HG02678 (cell line): ENCODE measurements around the gene CTNNA3.

Experiments
- ATAC-seq: cut with Tn5 transposase; IDR thresholded peaks from one replicate; pipeline ENCODE4 v1.9.1; 2021; ENCODE audit warnings: mild to moderate bottlenecking, moderate library complexity; ENCODE audit not compliant: unreplicated experiment

Gene CTNNA3

GRCh38 chr10:66283874-66284464 lies 1412.0 kb downstream of the CTNNA3 start:
- no peak for ATAC-seq

GRCh38 chr10:66283064-66283463 lies 1412.9 kb downstream of the CTNNA3 start:
- no peak for ATAC-seq

DNA sequence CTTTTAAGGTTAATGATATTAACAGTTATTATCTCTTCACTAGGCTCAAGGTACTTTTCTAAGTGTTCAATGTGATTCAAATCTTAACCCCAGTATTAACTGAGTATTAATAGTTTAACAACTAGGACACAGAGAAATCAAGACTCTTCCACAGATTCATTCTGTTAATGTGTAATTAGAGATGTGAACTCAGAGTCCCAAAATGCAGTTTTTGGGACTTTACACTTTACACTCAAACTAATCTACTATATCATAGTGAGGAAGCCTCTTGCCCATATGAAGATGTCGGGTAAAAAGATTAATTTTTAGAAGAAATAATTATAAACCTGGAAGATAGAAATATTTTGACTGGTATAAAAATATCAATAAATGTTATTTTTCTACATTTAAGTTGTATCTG lies 1414.7 kb downstream of the CTNNA3 start:
- ATAC-seq, result no peak

DNA sequence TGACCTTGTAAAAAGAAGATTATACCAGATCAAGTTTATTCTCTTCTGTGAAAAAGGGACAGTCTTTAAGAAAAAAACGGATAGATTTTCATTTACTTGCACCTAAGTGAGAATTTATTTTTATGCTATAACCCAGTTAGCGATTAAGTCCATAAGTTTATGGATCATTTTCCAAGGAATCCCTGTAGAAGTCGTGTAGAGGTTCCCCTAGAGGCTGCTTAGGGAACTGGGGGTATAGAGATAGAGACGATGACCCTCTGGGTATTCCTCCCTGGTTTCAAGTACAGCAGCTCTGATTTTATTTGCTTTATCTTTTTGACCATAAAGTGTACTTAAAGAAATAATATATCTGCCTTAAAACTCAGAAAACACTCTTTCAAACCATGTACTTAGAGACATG lies 1418.5 kb downstream of the CTNNA3 start:
- no peak for ATAC-seq

DNA sequence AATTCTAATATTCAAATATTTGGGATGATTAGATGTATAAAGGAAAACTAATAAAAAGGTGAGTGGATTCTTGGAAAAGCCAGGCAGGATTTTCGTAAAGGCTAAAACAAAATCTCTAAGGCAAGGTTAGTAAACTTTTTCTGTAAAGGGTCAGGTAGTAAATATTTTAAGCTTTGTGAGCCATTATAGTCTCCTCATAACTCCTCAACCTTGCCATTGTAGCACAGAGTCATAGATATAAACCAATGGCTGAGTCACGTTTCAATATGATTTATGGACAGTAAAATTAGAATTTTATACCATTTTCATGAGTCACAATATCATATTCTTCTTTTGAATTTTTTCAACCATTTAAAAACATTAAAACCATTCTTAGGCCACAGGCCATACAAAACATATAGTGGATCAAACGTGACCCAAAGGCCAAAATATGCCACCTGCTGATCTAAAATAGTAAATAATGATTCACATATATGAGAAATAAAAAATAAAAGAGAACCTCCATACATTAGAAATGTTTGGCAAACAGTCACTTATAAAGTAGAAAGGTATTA lies 1422.0 kb downstream of the CTNNA3 start:
- ATAC-seq, result no peak

- ATAC-seq, result no peak
Observed at GRCh38 chr10:66265398-66265797, 1430.6 kb downstream of the CTNNA3 start.

GRCh38 chr10:66259836-66260235 lies 1436.2 kb downstream of the CTNNA3 start:
- no peak for ATAC-seq

DNA sequence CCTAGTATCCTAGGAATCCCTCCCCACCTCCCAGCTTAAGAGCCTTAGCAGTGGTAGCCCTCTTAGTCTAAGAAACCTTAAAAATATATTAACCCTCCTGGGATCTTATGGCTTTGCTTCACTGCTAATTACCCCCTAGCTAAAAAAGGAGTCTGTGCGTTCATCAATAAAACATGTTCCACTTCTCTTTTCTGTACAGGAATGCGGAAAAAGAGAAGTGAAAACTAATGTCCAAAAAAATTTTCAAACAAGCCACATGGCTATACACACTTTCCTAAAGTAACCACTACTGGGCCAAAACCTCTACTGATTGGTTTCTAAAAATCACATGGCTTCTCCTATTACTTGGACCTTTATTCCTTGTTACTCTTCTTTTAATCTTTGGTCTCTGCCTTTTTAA lies 1437.3 kb downstream of the CTNNA3 start:
- ATAC-seq, result no peak

DNA sequence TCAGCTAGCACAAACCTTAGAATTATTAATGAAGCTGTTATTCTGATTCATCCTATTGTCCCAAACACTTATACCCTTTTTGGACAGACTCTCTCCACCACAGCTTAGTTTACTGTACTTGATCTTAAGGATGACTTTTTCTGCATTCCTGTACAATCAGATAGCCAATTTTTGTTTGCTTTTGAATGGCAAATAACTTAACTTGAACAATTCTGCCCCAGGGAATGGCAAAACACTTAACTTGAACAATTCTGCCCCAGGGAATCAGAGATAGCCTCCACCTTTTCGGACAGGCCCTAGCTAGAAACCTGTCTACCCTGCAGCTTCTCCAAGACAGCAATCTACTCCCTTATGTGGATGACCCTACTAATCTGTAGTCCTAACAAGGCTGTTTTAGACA lies 1438.2 kb downstream of the CTNNA3 start:
- ATAC-seq, result no peak

- ATAC-seq, result no peak
Observed at GRCh38 chr10:66252986-66253385, 1443.0 kb downstream of the CTNNA3 start.

GRCh38 chr10:66246177-66246576 lies 1449.8 kb downstream of the CTNNA3 start:
- no peak for ATAC-seq

DNA sequence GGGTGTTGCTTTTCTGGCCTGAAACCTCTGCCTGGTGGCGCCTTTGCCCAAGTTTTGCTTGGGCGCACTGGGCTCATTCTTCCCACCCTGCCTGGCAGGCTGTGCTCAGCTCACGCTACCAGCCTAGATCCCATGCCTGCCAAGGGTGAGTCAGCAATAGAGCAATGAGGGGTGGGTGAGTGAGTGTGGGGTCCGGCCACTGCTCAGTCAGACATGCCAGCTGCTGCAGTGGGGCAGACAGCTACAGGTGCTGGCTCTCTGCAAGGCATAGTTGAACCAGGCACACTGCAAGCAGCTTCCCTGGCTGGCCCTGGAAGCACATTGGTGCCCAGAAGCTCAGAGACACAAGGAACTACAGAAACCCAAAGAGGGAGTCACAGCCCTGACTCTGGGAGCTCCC lies 1451.0 kb downstream of the CTNNA3 start:
- ATAC-seq, result no peak

DNA sequence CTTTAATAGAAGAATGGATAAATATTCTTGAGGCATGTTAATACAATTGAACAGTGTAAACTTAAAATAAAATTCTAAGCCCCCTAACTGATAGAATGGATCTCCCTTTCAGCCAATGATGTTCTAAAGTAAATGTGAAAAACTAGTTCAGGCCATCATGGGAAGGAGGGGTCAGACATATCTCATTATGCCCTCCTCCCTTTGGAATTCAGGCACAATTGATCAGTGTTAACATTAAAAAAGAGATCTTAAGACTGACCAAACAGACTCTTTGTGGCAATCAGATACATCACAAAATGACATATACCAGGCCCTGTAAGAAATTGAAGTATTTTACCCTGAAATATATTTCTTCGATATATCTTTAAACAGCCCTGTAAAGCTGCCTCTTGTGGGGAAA lies 1453.1 kb downstream of the CTNNA3 start:
- ATAC-seq, result no peak

GRCh38 chr10:66239062-66239461 lies 1456.9 kb downstream of the CTNNA3 start:
- ATAC-seq, result no peak

- ATAC-seq, result no peak
Observed at GRCh38 chr10:66238343-66238742, 1457.7 kb downstream of the CTNNA3 start.

DNA sequence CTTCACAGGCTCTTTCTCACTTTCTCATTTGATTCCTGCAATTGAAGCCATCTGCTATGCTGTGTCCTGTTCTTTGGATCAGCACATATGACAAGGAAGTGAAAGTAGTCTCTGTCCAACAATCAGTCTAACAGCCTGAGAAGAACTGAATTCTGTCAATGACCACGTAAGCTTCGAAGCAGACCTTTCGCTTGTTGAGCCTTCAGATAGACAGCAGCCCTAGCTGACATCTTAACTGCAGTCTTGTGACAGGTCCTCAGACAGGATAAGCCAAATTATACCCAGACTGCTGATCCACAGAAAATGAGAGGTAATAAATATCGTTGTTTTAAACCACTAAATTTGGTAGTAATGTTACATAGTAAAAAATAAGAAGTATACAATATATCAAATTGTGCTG lies 1461.1 kb downstream of the CTNNA3 start:
- no peak for ATAC-seq

DNA sequence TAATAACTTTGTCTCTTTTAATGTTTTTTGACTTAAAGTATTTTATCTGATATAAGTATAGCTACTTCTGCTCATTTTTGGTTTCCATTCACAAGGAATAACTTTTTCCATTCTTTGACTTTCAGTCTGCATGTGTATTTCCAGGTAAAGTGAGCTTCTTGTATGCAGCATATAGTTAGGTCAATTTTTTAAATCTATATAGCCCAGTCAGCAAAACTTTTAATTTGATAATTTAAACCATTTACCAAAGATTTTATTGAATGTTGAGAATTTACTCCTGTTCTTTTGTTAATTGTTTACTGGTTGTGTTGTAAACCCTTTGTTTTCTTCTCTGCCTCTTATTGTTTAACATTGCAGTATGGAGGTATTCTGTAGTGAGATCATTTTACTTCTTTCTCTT lies 1467.1 kb downstream of the CTNNA3 start:
- ATAC-seq, result no peak

DNA sequence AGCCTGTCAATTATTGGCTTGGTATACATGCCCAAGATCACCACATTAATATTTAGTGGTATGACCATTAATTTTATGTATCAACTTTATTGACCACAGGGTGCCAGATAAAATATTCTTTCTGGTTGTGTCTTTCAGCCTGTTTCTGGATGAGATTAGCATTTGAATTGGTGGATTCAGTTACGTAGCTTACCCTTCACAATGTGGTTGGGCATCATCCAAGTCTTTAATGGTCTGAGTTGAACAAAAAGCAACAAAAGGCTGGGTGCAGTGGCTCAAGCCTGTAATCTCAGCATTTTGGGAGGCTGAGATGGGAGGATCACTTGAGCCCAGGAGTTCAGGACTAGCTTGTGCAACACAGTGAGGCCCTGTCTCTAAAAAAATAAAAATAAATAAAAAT lies 1472.3 kb downstream of the CTNNA3 start:
- no peak for ATAC-seq

- ATAC-seq, result no peak
Observed at GRCh38 chr10:66222462-66223046, 1473.4 kb downstream of the CTNNA3 start.

GRCh38 chr10:66218981-66219587 lies 1476.9 kb downstream of the CTNNA3 start:
- ATAC-seq, result no peak

DNA sequence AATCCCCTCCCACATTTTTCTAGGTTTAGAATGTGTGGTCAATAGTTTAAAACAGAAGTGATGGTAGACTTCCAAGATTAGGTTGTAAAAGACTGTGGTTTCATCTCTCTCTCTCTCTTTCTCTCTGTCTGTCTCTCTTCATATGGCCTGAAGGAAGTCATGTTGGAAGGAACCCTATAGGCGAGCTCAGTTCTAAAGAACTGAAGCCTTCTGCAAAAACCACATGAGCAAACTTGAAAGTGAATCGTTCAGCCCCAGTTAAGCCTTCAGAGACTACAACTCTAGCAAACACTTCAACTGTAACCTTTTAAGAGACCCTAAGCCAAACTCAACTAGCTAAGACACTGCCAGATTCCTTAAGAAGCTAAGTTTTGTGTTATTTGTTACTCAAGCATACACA lies 1477.7 kb downstream of the CTNNA3 start:
- no peak for ATAC-seq

GRCh38 chr10:66215920-66216319 lies 1480.1 kb downstream of the CTNNA3 start:
- no peak for ATAC-seq
